HL-60 (cell line): ENCODE data around the gene DENND1A.

Experiments used
- DNase-seq, 2 experiments: peaks; one replicate each; pipeline ENCODE4 v3.0.0-alpha.2; 2010 to 2020; ENCODE audit warnings: low read depth in 1 of 2, low spot score in 1 of 2
- H3K27ac ChIP-seq: fragments of 250-450 bp; sonication (Bioruptor Pico); replicated peaks from 2 replicates; pipeline ENCODE4 v1.5.1; 2020; ENCODE audit warnings: mild to moderate bottlenecking, moderate library complexity
- H3K27me3 ChIP-seq: fragments of 250-450 bp; sonication (Bioruptor Pico); 2 replicates; pipeline ENCODE4 v1.5.1; 2021; ENCODE audit warnings: mild to moderate bottlenecking, moderate library complexity; ENCODE audit not compliant: insufficient read depth, poor library complexity, severe bottlenecking
- H3K4me3 ChIP-seq: replicated peaks from 2 replicates; pipeline ENCODE4 v1.5.1; 2011; ENCODE audit warnings: mild to moderate bottlenecking, control low read depth, low read length; ENCODE audit not compliant: insufficient read depth
- CTCF ChIP-seq: IDR thresholded peaks from one replicate; pipeline ENCODE4 v1.5.1; 2011; ENCODE audit warnings: low read length, control low read depth, inconsistent platforms; ENCODE audit not compliant: insufficient read depth
- GABPA ChIP-seq: IDR thresholded peaks from 2 replicates; pipeline ENCODE4 v1.6.1; 2012; ENCODE audit warnings: low read depth
- POLR2AphosphoS5 ChIP-seq: IDR thresholded peaks from 2 replicates; pipeline ENCODE4 v1.6.1; 2012; ENCODE audit warnings: low read depth
- REST ChIP-seq: IDR thresholded peaks from 2 replicates; pipeline ENCODE4 v1.6.1; 2012; ENCODE audit warnings: low read depth; ENCODE audit not compliant: insufficient replicate concordance
- SPI1 ChIP-seq: IDR thresholded peaks from 2 replicates; pipeline ENCODE4 v1.6.1; 2012; ENCODE audit warnings: low read depth, mild to moderate bottlenecking, borderline replicate concordance

The DENND1A gene

GRCh38 chr9:123342247-123342646 lies 587.7 kb downstream of the DENND1A start:
- TF ChIP-seq REST (no peak), CTCF (no peak), POLR2AphosphoS5 (no peak), SPI1 (no peak), GABPA (no peak)
- no peak for DNase-seq
- Histone ChIP-seq H3K27ac (no peak overlapping the region), H3K27me3 (no peaks in the 10 kb centered on the region), H3K4me3 (no peak overlapping the region)

- TF ChIP-seq POLR2AphosphoS5 (no peak), SPI1 (no peak), REST (no peak), GABPA (no peak)
- H3K27me3 ChIP-seq: no peaks in the 10 kb centered on the region
- DNase-seq: no peak
- no peak overlapping the region for H3K27ac ChIP-seq
- no peak overlapping the region for H3K4me3 ChIP-seq
Measured at GRCh38 chr9:123341816-123342215, 588.1 kb downstream of the DENND1A start.

DNA sequence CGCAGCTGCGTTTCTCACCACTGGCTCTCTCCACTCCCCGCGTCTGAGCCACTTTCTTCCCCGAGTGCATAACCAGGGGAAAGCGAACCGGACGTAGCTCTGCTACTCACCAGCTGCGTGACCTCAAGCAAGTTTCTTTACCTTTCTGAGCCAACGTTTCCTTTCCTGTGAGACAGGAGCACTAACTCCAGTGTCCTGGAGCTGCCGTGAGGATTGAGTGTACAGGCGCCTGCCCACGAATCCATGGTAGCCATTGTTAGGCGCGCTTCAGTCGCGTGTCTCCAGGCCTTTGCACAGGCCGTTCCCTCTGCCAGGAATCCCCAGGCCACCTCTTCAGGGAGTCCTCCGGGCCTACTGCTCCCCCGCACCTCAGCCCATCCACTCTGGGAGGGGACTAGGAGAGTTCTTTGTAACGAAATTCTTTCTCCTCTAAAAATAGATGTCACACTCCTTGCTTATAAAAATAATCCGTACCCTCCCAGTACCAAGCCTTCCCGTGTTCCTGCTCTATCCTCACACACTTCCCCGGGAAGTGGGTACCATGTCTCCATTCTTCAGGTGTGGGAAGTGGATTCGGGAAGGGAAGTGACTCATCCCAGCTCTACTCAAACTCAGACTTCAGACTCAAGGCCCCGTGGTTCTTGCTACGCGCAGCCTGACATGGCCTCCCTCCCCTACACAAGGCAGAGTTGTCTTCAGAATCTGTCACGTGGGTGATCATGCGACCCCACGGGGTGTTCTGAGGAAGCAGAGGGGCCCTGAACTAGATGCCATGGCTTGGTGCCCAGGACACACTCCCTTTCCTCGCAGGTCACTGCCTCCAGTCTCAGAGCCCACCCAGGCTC lies 590.0 kb downstream of the DENND1A start:
- no peak for DNase-seq
- Histone ChIP-seq H3K27me3 (no peaks in the 10 kb centered on the region), H3K4me3 (peak overlapping the region; percentile 23), H3K27ac (0 out of 2 replicates have a peak overlapping the region, but pooled peaks have one; percentile 27)
- TF ChIP-seq REST: no peak
- TF ChIP-seq GABPA: no peak
